Gastroesophageal sphincter (tissue), 4 donors: ENCODE results near the gene ZNF444. TPM values are rescaled to one million over a fixed set of nuclear protein-coding genes. Genes with fewer than 3 reads are reported as not detected.
"Not testable (repeated sequence)": the region's sequence is repeated elsewhere in the genome, so short reads cannot be mapped to it uniquely, and the experiment has no call there.

ENCODE experiments used
- ATAC-seq: fragments of 150-250 bp; one replicate; pipeline ENCODE4 v1.9.1; 2016; ENCODE audit warnings: mild to moderate bottlenecking, moderate library complexity
- H3K27ac ChIP-seq, 4 donors: fragments of 200-600 bp; sonication (generic) in 3 of 4; 1 replicate in 3 of 4; 2 replicates in 1 of 4; pipeline ENCODE4 v1.5.1; 2016 to 2019
- H3K27me3 ChIP-seq: fragments of 200-600 bp; sonication (generic); one replicate; pipeline ENCODE4 v1.5.1; 2019
- H3K36me3 ChIP-seq, 2 donors: fragments of 200-600 bp; sonication (generic); one replicate each; pipeline ENCODE4 v1.5.1; 2019; ENCODE audit warnings: control low read depth in 1 of 2
- H3K4me1 ChIP-seq, 3 donors: fragments of 200-600 bp; sonication (generic); 1 replicate in 2 of 3; 2 replicates in 1 of 3; pipeline ENCODE4 v1.5.1; 2016 to 2019; ENCODE audit warnings: control low read depth in 2 of 3
- H3K4me3 ChIP-seq, 2 donors: fragments of 200-600 bp; sonication (generic); one replicate each; pipeline ENCODE4 v1.5.1; 2019; ENCODE audit warnings: mild to moderate bottlenecking in 1 of 2, moderate library complexity in 1 of 2
- H3K9me3 ChIP-seq, 3 donors: fragments of 200-600 bp; sonication (generic); one replicate each; pipeline ENCODE4 v1.5.1; 2017 to 2019; ENCODE audit warnings: control low read depth in 2 of 3
- CTCF ChIP-seq, 4 experiments: fragments of 200-600 bp in 2 of 4; fragments of 450-650 bp in 2 of 4; sonication (generic) in 1 of 4; IDR thresholded peaks; one replicate each; pipeline ENCODE4 v1.5.1; 2017 to 2019; ENCODE audit warnings: antibody characterized with exemption in 4 of 4, mild to moderate bottlenecking in 2 of 4, moderate library complexity in 2 of 4
- EP300 ChIP-seq: sonication (generic); formaldehyde crosslinking; IDR thresholded peaks from one replicate; pipeline ENCODE4 v1.6.1; 2017; ENCODE audit warnings: antibody characterized with exemption, mild to moderate bottlenecking
- POLR2A ChIP-seq, 2 donors: fragments of 450-650 bp; IDR thresholded peaks; one replicate each; pipeline ENCODE4 v1.6.1; 2017; ENCODE audit warnings: antibody characterized with exemption in 2 of 2, mild to moderate bottlenecking in 2 of 2, moderate library complexity in 1 of 2
- POLR2AphosphoS5 ChIP-seq: sonication (generic); formaldehyde crosslinking; IDR thresholded peaks from one replicate; pipeline ENCODE4 v1.6.1; 2017; ENCODE audit warnings: antibody characterized with exemption
- WGBS, 2 donors: methylation state at CpG; one replicate each; pipeline ENCODE4 v1.1.5; 2018; ENCODE audit warnings: low coverage in 1 of 2; 5-methylcytosine and 5-hydroxymethylcytosine counted together
- total RNA-seq, 4 donors: library from RNA; depleted of rRNA; stranded (reverse); fragments of >200 nt; gene quantifications; one replicate each; pipeline ENCODE4 v1.1.0, GENCODE V29; 2016

ZNF444 gene
- total RNA-seq, 4 donors from 2014 or later, result 36.2 to 57.9 (median 41.3) TPM

GRCh38 chr19:56146904-56147303, 5.8 kb downstream of the ZNF444 start:
- no peak for ATAC-seq
- TF ChIP-seq EP300, result no peak
- TF ChIP-seq CTCF (IDR thresholded peaks at IDR 0.05), result no peak
- Histone ChIP-seq H3K4me3 (no peak overlapping the region), H3K27me3 (no peaks in the 10 kb centered on the region), H3K27ac (no peak overlapping the region), H3K4me1 (peaks cover 0 to 36% (median 0%) of the 10 kb centered on the region in 3 donors), H3K36me3 (peaks cover 0 to 45% of the 10 kb centered on the region in 2 donors), H3K9me3 (no peaks in the 10 kb centered on the region)
- 95% methylated on average over 3 of the region's 31 CpGs; no CpG with 5 or more reads in 1 of the 2 donors for WGBS, 2 donors

- no peak for ATAC-seq
- no peak overlapping the region for H3K27ac ChIP-seq
- H3K4me1 ChIP-seq, result peaks cover 0 to 32% (median 0%) of the 10 kb centered on the region in 3 donors
- 100% methylated on average over 1 of the region's 22 CpGs; no CpG with 5 or more reads in 1 of the 2 donors for WGBS, 2 donors
- no peaks in the 10 kb centered on the region for H3K27me3 ChIP-seq
- H3K4me3 ChIP-seq, result no peak overlapping the region
- TF ChIP-seq CTCF (IDR thresholded peaks at IDR 0.05) (no peak), EP300 (no peak), POLR2AphosphoS5 (no peak), POLR2A (IDR thresholded peaks at IDR 0.05) (no peak)
- H3K36me3 ChIP-seq, result peaks cover 0 to 45% of the 10 kb centered on the region in 2 donors
- no peaks in the 10 kb centered on the region for H3K9me3 ChIP-seq
These were observed 6.2 kb downstream of the ZNF444 start for GRCh38 chr19:56147307-56147706.

DNA sequence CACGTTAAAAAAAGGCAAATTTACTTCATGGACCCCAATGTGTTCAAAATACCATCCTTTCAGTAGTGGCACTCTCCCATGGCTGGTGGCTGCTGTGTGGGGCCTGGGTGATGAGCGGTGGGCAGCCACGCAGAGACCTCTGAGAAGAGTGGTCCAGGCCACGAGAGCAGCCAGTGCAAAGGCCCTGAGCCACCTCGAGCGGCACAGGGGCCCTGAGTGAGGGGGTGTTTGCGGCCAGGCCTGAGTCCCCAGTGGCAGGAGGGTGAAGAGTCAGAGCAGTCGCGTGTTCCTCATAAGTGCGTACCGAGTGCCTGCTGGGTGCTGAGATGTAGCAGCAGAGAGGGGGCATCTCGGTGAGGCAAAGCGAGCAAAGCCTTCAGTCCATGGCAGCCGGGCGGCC, 7.0 kb downstream of the ZNF444 start:
- peaks cover 0 to 45% of the 10 kb centered on the region in 2 donors for H3K36me3 ChIP-seq
- no peak for ATAC-seq
- no peaks in the 10 kb centered on the region for H3K27me3 ChIP-seq
- no peak for TF ChIP-seq POLR2AphosphoS5
- no peak for TF ChIP-seq CTCF (IDR thresholded peaks at IDR 0.05)
- no peak for TF ChIP-seq POLR2A (IDR thresholded peaks at IDR 0.05)
- no peak for TF ChIP-seq EP300
- no peak overlapping the region for H3K27ac ChIP-seq
- WGBS, 2 donors, result 93% methylated on average over 8 of the region's 15 CpGs; no CpG with 5 or more reads in 1 of the 2 donors
- no peaks in the 10 kb centered on the region for H3K9me3 ChIP-seq
- H3K4me1 ChIP-seq, result peaks cover 0 to 32% (median 0%) of the 10 kb centered on the region in 3 donors
- no peak overlapping the region for H3K4me3 ChIP-seq

DNA sequence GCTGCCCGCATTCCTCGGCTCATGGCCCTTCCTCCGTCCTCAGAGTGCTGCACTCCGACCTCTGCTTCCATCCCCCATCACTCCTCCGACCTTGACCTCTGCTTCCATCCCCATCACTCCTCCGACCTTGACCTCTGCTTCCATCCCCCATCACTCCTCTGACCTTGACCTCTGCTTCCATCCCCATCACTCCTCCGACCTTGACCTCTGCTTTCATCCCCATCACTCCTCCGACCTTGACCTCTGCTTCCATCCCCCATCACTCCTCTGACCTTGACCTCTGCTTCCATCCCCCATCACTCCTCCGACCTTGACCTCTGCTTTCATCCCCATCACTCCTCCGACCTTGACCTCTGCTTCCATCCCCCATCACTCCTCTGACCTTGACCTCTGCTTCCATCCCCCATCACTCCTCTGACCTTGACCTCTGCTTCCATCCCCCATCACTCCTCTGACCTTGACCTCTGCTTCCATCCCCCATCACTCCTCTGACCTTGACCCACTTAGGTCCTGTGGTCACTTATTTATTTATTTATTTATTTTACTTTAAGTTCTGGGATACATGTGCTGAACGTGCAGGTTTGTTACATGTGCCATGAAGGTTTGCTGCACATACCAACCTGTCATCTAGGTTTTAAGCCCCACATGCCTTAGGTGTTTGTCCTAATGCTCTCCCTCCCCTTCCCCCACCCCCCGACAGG, 8.0 kb downstream of the ZNF444 start:
- not testable (repeated sequence) for H3K27ac ChIP-seq, H3K27me3 ChIP-seq, H3K9me3 ChIP-seq, ATAC-seq, H3K4me3 ChIP-seq
- Histone ChIP-seq H3K4me1 (peaks cover 0 to 22% (median 0%) of the 10 kb centered on the region in 3 donors), H3K36me3 (peaks cover 0 to 47% of the 10 kb centered on the region in 2 donors)
- WGBS, 2 donors, result 90 to 91% methylated on average over 8 to 12 of the region's 12 CpGs

GRCh38 chr19:56149656-56150038, 8.6 kb downstream of the ZNF444 start:
- no peak overlapping the region for H3K27ac ChIP-seq
- H3K4me1 ChIP-seq, result peaks cover 0 to 17% (median 0%) of the 10 kb centered on the region in 3 donors
- no peaks in the 10 kb centered on the region for H3K27me3 ChIP-seq
- 100% methylated on average over 1 to 3 of the region's 5 CpGs for WGBS, 2 donors
- no peak for TF ChIP-seq POLR2A (IDR thresholded peaks at IDR 0.05)
- no peak for TF ChIP-seq POLR2AphosphoS5
- TF ChIP-seq EP300, result no peak
- TF ChIP-seq CTCF (IDR thresholded peaks at IDR 0.05), result no peak
- no peaks in the 10 kb centered on the region for H3K9me3 ChIP-seq
- peaks cover 0 to 52% of the 10 kb centered on the region in 2 donors for H3K36me3 ChIP-seq
- no peak for ATAC-seq
- H3K4me3 ChIP-seq, result no peak overlapping the region
